VCaP (cell line): ENCODE measurements around the gene GALNT4.

ENCODE experiments used
- H3K27ac ChIP-seq: fragments of 450-650 bp; 2 replicates; pipeline ENCODE4 v1.5.1; 2017
- TF ChIP-seq, protein P1 (sequence below): fragments of 450-650 bp; conservative IDR thresholded peaks from 2 replicates; pipeline ENCODE4 v1.5.1; 2017; ENCODE audit warnings: mild to moderate bottlenecking, moderate library complexity

GALNT4 gene

DNA sequence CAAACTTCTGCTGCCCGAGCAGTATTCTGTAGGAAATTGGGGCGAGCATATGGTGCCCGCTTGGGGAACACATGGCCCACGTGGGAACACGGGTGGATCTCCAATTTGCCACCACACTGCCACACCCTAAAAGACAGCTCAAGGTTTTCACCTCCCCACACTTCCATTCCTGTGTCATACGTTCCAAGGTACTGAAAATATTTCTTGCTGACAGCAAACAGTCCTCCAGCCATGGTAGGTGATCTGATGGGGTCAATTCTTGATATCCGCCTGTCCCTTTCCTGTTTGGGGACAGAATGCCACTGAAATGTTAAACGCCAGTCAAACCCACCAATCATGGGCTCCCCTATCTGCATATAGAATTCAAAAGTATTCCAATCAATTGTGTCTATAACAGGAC, 1.2 kb downstream of the GALNT4 start:
- no peak overlapping the region for H3K27ac ChIP-seq
- TF ChIP-seq, protein P1, sequence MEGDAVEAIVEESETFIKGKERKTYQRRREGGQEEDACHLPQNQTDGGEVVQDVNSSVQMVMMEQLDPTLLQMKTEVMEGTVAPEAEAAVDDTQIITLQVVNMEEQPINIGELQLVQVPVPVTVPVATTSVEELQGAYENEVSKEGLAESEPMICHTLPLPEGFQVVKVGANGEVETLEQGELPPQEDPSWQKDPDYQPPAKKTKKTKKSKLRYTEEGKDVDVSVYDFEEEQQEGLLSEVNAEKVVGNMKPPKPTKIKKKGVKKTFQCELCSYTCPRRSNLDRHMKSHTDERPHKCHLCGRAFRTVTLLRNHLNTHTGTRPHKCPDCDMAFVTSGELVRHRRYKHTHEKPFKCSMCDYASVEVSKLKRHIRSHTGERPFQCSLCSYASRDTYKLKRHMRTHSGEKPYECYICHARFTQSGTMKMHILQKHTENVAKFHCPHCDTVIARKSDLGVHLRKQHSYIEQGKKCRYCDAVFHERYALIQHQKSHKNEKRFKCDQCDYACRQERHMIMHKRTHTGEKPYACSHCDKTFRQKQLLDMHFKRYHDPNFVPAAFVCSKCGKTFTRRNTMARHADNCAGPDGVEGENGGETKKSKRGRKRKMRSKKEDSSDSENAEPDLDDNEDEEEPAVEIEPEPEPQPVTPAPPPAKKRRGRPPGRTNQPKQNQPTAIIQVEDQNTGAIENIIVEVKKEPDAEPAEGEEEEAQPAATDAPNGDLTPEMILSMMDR: no peak

DNA sequence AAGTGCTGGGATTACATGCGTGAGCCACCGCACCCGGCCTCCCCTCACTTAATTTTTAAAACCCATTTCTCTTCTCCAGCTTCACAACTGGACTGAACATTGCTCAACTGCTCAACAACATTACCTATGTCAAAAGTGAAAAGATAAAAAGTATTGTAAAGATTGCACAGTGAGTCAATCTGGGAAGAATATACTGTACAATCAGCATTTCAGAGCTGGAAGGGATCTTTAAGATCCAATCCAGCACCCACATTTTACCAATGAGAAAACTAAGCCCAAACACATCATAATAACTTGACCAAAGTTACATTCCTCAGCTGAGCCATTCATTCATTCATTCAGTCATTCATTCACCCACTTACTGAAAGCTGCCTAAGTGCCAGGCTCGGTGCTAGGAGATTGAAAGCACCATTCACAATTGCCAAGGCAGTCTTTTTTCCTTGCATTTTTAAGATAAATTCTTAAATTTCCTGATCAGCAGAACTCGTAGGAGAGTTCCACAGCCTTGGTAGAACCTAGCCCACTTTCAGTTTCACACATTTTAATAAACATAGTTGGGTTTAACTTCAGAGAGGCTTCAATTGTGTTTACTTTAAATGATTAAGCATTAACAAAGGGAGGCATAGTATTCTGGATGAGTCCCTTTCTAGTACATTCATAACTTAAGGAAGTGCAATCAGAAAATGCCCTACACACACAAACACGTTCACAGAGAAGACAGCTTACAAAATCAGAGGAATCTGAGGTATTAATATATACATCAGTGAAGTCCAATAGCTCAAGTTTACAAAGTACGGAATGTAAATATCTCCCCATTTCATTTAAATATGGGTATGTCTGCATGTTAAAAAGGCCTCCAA, 3.0 kb downstream of the GALNT4 start:
- TF ChIP-seq, protein P1: no peak
- H3K27ac ChIP-seq: no peak overlapping the region

DNA sequence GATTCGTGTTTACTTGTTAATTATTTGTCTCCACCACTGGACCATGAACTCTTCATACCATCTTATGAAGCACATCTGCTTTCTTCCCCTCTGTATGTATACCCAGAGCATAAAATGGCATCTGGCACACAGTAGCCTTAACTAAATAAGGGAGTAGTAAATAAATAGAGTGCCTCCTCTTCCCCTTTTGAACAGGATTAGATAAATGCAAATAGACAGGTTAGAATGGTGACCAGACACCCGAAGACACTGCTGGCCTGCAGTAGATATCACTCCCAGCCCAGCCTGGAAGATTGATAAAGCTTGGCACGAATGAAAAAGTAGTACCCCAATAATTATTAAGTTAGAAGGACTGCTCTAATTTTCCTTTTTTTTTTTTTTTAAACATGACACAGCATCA, 6.9 kb downstream of the GALNT4 start:
- TF ChIP-seq, protein P1: no peak
- no peak overlapping the region for H3K27ac ChIP-seq

DNA sequence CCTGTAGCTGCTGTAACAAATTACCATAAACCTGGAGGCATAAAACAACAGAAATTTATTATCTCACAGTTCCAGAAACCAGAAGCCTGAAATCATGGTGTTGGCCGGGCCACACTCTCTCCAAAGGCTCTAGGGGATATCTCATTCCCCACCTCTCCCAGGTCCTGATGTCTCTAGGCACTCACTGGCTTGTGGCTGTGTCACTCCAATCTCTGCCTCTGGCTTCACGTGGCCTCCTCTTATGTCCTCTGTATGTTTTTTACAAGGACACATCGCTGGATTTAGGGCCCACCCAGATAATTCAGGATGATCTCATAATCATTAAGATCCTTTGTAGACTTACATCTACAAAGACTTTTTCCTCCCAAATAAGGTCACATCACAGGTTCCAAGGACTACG, 8.0 kb downstream of the GALNT4 start:
- TF ChIP-seq, protein P1: no peak
- no peak overlapping the region for H3K27ac ChIP-seq

DNA sequence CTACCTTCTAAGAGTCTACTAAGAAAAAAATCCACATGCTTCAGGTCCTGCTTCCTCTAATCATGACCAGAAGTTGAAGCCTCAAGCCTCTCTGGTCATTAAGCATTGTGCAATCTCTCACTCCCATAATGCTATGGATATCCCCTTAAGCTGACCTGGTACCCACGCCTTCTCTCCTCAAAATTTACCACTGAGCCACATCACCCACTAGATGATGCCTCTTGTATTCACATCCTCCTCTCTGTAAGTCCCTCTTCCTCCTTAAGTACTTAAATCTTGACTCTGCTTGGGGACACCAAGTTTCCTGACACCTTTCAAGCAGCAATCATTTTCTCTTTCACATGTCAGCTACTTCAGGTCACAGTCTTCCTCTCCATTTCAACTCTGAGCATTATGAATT, 9.8 kb downstream of the GALNT4 start:
- TF ChIP-seq, protein P1: no peak
- no peak overlapping the region for H3K27ac ChIP-seq

DNA sequence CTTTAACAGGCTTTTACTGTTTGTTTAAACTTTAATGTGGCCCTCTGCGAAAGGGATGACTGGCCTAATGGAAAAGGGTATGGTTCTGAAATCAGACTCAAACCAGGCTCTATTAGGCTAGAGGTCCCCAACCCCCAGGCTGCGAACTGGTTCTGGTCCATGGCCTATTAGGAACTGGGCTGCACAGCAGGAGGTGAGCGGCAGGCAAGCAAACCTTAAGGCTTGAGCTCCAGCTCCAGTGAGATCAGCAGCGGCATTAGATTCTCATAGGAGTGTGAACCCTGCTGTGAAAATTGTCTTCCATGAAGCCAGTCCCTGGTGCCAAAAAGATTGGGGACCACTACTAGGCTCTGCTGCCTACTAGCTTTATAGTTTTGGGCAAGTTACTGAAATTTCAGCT, 11.1 kb downstream of the GALNT4 start:
- H3K27ac ChIP-seq: no peak overlapping the region
- TF ChIP-seq, protein P1: no peak

DNA sequence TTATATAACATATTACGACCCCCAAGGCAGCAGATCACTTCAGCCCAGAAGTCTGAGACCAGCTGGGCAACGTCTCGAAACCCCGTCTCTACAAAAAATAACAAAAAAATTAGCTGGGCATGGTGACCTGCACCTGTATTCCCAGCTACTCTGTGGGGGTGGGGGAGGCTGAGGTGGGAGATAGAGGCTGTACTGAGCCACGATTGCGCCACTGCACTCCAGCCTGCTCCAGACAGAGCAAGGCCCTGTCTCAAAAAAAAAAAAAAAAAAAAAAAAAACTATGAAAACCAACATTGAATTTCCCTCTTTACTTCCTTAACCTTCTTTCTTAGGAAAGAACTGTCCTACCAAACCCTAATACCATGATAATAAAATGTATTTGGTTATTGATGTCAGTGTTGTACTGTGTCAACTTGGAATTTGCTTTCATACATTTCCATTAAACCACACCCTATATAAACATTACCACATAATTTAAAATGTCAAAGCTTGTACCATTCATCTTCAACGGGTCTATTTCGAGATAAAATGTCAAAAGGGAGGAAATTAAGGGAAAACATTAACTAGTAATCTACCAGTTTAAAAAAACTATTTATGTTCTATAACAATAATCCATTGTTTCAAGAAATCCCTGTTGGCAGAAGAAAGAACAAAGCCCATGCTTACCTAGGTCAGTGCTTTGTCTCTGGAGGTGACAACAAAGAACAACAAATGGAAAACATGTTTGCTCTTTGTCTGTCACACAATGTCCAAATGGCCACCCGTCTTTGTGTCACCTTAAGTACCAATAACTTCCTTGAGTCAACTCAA, 17.4 kb downstream of the GALNT4 start:
- no peak overlapping the region for H3K27ac ChIP-seq
- TF ChIP-seq, protein P1: no peak
